Measurements from ENCODE around the gene NOS3. TPM values are rescaled to one million over a fixed set of nuclear protein-coding genes. Genes with fewer than 3 reads are reported as not detected.

The NOS3 gene
- total RNA-seq, 1 experiment from 2014 or later = 0.30 TPM

DNA sequence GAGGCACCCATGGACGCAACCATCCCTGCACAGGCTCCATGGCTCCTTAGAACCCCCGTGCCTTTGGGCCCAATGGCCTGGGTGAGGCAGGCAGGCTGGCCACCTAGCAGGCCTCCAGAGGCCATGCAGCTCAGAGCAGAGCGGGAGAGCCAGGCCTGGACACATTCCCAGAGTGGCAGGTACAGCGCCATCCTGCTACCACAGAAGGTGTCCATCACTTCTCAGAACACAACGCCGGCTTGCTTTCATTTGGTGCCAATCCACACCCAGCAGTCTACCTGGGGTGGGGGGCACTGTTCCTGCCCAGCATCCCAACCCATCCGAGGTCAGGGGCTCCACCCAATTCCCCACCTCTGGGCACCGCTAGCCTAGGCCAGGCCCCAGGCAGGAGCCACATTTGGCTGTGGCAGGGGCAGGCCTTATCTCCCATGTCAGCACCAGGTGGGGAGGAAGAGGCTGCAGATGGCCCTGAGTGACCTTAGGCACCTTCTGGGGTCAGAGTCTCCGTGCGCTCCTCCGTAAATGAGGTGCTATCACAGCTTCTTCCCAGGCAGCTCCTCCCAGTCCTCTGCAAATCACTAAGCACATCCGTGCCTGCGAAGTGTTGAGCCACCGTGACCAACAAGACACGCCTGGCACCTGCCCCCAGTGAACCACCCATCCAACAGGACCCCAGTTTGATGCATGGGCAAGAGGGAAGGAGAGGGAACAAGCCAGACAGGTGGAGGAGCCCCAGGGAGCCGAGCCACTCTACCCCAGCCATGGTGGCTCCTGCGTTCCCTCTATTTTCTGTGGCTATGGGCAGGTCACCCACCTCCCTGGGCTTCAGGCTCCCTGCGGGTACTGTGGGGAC is 26.9 kb upstream of the NOS3 start:
- DNase-seq (ENCODE audit: extremely low read depth, low read depth) = no peak

DNA sequence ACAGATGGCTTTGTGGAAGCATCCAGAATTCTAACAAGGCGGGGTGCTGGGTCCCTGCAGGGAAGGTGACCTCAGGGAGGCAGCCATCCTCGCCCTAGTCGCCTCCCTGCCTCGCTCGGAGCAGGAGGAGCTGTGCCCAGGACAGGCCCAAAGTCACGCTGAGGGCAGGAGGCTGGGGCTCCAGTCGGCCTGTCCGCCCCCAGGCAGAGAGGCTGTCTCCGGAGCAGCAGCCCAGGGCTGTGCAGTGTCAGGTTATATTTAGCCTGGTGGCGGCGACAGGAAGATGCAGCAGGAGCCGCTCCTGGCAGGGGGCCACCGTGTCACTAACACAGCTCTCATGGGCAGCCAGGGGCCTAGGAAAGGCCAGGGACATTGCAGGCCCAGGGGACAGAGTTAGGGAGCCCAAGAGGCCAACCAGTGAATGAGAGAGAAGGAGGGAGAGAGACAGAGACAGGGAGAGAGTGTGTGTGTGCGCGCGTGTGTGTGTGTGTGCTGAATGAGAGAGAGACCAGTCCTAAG is 26.2 kb upstream of the NOS3 start:
- DNase-seq (ENCODE audit: extremely low read depth, low read depth) = no peak

DNA sequence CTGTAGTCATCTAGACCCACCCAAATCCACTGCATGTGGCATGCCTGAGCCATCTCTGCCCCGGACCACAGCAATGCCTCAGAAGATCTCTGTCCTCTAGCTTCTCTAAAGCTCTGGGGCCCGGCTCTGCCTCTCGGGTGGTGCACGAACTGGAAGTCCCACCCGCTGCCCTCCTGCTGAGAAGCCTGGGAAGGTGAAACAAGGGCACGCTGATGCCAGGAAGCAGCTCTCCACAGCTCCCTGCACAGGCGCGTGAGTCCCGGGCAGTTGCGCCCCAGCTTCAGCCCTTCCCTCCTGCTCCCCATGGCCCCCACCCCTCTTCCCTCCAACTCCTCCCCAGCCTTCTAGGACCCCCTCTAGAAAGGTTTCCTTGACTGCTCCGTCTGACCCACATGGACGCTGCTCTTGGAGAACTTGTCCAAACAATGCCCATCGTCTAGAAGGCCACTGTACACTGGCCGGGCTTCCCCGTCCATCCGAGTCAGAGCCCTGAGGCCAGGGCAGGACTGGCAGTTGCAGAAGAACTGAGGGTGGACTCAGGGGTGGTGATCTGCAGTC is 25.5 kb upstream of the NOS3 start:
- DNase-seq (ENCODE audit: extremely low read depth, low read depth) = no peak

DNA sequence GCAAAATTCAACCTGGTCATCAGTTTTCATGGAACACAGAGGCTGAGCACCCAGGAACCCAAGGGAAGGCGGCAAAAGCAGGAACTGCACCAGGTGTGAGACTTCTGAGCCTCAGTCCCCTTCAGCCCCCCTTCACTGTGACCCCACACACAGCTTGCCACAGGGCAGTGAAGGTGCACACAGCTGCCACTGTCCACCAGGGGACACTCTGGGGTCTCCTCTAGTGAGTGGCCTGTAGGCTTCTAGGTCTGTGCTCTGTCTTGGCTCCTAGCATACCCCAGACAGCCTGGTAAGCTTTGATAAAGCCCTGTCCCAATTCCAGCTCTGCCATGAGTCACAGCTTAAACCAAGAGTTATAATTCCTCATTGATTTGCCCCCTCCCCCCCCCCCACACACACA is 24.8 kb upstream of the NOS3 start:
- no peak for DNase-seq (ENCODE audit: extremely low read depth, low read depth)

DNA sequence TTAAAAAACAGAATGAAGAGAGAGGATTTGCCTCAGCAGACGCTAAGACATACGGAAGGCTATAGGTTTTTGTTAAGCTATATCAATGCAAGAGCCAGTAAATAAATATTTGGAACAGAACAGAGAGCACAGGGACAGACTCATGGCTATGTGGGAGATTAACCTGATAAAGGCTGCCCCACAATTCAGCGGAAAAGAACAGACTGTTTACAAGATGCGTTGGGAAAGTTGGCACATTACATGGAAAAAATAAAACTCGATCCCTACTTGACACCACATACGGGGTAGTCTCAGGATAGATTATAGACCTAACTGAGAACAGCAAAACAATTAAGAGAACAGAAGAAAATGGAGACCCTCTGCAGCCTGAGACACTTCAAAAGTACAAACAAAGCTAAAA is 23.5 kb upstream of the NOS3 start:
- DNase-seq (ENCODE audit: extremely low read depth, low read depth) = no peak

DNA sequence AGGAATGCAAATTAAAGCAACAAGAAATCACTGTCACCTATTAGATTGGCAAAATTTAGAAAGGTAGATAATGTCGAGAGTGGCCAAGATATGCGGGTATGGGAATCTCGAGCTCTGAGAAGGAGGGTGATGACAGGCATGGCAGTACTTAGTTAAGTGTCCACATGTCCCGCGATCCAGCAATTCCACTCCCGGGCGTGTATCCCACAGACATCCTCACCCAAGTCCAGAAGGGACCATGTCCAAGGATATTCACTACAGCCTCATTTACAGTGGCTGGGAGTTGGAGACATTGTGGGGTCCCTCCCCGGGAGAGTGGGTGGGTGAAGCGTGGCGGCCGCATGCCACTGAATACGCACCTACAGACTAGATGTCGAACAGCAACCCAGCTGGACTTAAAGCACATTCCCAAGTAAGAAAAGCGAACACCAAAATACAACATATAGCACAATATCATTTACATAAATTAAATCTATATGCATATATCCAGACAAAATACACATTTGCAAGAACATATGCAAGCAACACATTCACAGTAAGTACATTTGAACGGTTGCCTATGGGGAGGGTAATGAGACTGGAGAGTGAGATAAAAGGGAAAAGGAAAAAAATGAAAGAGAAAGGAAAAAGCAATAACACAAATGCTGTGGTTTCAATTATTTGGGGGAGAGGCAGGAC is 22.6 kb upstream of the NOS3 start:
- no peak for DNase-seq (ENCODE audit: extremely low read depth, low read depth)

DNA sequence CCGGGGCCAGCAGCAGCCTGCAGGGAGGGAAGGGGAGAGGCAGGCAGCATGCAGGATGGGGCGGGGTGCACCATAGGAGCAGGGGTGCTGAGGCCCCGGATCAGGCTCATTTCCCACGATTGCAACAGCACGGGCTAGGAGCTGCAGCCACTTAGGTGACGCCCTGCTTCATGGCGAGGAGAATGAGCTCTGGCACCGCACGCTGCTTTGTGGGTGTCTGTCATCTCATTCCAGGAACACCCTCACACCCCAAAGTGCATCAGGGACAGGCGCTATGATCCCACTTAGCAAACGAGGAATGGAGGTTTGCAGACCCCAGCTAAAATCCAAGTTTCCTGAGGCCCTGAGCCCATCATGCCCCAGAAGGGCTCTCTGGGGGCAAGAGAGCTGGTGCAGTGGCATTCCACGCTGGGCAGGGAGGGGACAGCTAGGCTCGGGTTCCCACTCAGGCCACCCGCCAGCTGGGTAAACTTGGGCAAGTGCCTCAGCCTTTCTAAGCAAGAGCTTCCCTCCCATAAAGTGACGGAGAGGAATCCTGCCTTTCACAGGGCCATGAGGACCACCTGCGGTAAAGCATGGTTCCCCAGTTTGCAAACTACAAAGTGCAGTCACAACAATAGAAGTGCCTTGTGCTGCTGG is 22.0 kb upstream of the NOS3 start:
- DNase-seq (ENCODE audit: extremely low read depth, low read depth) = peak; percentile 38

GRCh38 chr7:150969475-150969874 is 21.3 kb upstream of the NOS3 start:
- DNase-seq (ENCODE audit: extremely low read depth, low read depth) = no peak

- no peak for DNase-seq (ENCODE audit: extremely low read depth, low read depth)
These were observed 20.4 kb upstream of the NOS3 start for GRCh38 chr7:150970424-150970823.

DNA sequence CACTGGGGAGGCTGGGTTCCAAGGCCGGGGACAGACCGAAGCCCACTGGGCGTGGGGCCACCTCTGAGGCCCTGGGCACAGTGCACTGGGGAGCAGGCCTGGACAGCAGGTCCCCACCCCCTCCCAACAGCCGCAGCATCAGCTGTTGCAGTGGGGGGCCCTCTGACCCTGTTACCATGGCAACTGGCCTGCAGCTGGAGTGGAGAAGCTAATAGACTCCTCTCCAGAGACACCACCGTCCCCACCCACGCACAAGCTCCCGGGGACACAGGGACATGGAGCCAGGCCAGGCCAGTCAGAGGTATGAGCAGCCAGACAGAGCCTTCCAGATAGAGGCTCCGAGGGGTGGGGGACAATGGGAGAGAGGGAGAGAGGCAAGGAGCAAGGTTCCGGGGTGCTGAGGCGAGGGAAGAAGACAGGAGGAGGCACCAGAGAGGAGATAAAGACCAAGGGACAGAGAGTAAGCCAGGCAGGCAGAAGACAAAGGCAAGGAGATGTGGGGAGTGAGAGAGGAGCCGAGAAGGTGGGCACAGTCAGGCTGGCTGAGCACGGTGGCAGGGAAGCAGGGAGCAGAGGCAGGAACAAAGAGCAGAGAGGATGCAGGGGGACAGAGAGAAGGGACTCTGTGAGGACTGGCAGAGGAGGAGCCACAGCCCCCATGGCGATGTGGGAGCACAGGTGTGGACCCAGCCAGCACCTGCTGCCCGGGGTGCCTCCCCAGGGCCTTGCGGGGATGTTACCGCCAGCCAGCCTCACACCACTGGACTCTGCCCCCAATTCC is 19.4 kb upstream of the NOS3 start:
- no peak for DNase-seq (ENCODE audit: extremely low read depth, low read depth)

- DNase-seq (ENCODE audit: extremely low read depth, low read depth) = no peak
These were observed 18.8 kb upstream of the NOS3 start for GRCh38 chr7:150972023-150972468.

- no peak for DNase-seq (ENCODE audit: extremely low read depth, low read depth)
These were observed 18.1 kb upstream of the NOS3 start for GRCh38 chr7:150972741-150973140.

GRCh38 chr7:150973571-150974451 is 17.0 kb upstream of the NOS3 start:
- DNase-seq (ENCODE audit: extremely low read depth, low read depth) = no peak

DNA sequence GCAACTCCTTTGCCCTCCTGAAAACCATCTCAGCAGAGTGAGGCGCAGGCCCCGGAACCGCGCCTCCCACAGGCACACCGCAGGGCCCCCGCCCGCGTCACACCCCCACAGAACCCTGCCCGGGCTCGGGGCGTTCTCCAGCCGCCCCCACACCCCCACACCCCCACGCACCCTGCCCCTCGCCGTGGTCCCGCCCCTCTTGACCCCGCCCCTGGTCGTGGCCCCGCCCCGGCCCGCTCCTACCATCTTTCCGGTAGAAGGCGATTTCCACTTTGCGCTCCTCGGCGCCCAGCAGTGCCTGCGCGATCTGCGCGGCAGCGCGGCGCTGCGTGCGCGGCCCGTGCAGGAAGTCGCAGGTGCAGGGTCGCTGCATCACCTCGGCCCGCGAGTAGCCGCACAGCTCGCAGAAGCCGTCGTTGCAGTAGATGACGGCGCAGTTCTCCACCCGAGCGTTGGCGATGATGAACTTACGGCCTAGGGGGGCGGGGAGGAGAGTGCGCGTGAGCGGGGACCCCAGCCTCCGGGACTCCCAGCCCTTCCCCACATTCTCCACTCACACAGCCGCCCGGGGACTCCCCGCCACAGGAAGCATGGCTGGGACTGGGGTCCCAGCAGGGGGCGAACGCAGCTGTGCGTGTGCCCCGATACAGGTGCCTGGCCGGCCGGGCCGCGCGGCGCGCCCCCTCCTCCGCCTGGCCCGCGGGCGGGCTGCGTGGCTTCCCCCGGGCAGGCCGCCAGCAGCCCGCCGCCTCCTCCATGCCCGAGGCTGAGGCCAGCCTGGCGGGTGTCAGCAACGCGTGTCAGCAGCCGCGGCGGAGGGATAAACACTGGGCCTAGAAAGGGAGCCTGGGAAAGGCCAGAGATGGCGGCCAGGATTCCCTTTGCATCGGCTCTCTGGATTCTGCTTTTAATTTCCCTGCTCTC is 16.1 kb upstream of the NOS3 start:
- DNase-seq (ENCODE audit: extremely low read depth, low read depth) = peak; percentile 44

DNA sequence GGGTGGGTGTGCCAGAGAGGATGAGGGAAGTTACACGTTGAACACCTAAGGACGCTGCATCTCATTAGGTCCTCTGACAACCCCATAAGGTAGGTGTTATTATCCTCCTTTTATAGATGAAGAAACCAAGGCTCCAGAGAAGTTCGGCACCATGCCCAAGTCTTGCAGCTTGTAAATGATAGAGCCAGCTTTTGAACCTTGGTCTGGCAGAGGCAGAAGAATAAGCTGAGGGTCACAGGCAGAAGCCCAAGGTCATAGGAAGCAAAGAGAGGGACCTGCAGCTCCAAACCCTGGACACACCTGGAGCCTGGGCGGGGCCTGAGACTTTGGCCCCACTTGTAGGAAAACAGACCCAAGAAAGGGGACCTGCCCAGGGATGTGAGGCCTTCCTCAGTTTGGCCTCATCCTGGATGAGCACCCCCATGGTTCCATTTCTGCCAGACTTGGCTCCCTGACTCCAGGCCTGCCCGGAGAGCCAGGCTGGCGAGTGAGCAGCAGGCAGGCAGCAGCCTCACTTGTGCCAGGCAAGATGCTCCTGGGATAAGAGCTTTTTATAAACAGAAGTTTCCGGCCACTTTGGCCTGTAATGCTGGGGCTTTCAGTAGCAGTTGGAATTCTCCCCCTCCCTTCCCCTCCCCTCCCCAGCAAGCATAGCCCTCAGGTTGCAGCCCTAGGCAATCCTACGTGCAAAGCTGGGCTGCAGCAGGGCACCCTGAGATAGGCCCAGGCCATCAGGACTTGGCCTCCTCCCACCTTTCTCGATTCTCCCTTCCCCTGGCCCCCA is 15.1 kb upstream of the NOS3 start:
- DNase-seq (ENCODE audit: extremely low read depth, low read depth) = no peak

- no peak for DNase-seq (ENCODE audit: extremely low read depth, low read depth)
These were observed 14.1 kb upstream of the NOS3 start for GRCh38 chr7:150976529-150977381.
